K562 (cell line): ENCODE measurements around the gene ST7. TPM values are rescaled to one million over a fixed set of nuclear protein-coding genes. Genes with fewer than 3 reads are reported as not detected.

Experiments used
- CHCHD3 ChIP-seq: fragments of 250-450 bp; sonication (Bioruptor Pico); IDR thresholded peaks from 2 replicates; pipeline ENCODE4 v2.1.2; 2022; ENCODE audit warnings: mild to moderate bottlenecking
- EHMT2 ChIP-seq: fragments of 450-650 bp; IDR thresholded peaks from 2 replicates; pipeline ENCODE4 v1.6.1; 2018; ENCODE audit warnings: antibody characterized with exemption
- MTA3 ChIP-seq: fragments of 450-650 bp; formaldehyde crosslinking; IDR thresholded peaks from 2 replicates; pipeline ENCODE4 v1.6.1; 2017; ENCODE audit warnings: mild to moderate bottlenecking, borderline replicate concordance
- PYGO2 ChIP-seq: fragments of 450-650 bp; IDR thresholded peaks from 2 replicates; pipeline ENCODE4 v1.6.1; 2016; ENCODE audit warnings: mild to moderate bottlenecking, missing genetic modification characterization, moderate library complexity, missing compliant biosample characterization
- SMARCE1 ChIP-seq: fragments of 450-650 bp; IDR thresholded peaks from 2 replicates; pipeline ENCODE4 v1.7.1; 2016; ENCODE audit warnings: mild to moderate bottlenecking
- SREBF1 ChIP-seq: fragments of 150-350 bp; IDR thresholded peaks from 2 replicates; pipeline ENCODE4 v1.6.1; 2014; ENCODE audit warnings: antibody characterized with exemption, low read depth, low read length, borderline replicate concordance
- YY1 ChIP-seq, 3 experiments: IDR thresholded peaks; 2 replicates each; pipeline ENCODE4 v1.6.1; 2011; ENCODE audit warnings: low read length in 2 of 3, mild to moderate bottlenecking in 2 of 3, moderate library complexity in 2 of 3, borderline replicate concordance in 1 of 3, control low read depth in 1 of 3, low read depth in 1 of 3; ENCODE audit not compliant: insufficient read depth in 3 of 3, insufficient replicate concordance in 2 of 3, control insufficient read depth in 1 of 3, insufficient read length in 1 of 3; ENCODE audit errors: extremely low read depth in 1 of 3
- ZNF586 ChIP-seq: fragments of 450-650 bp; formaldehyde crosslinking; conservative IDR thresholded peaks from 2 replicates; pipeline ENCODE4 v1.4.0; 2020; ENCODE audit warnings: mild to moderate bottlenecking, moderate library complexity
- ZSCAN32 ChIP-seq: fragments of 450-650 bp; formaldehyde crosslinking; IDR thresholded peaks from 2 replicates; pipeline ENCODE4 v1.4.0; 2020; ENCODE audit warnings: mild to moderate bottlenecking, moderate library complexity
- polyA plus RNA-seq, 8 experiments: library from polyadenylated mRNA; depleted of rRNA in 4 of 8; stranded (reverse) in 5 of 8; unstranded in 3 of 8; fragments of >200 nt; fragmentation: Nextera tagmentation in 2 of 8; fragmentation: Illumina TruSeq in 1 of 8; extraction: Ambion mirVana in 2 of 8; extraction: Trizol in 1 of 8; gene quantifications; 2 replicates each; pipeline versions ENCODE4 v1.2.1 to v1.2.3, GENCODE V29; 2011 to 2014; ENCODE audit warnings: inconsistent platforms in 1 of 8, missing spikeins in 1 of 8
- total RNA-seq, 7 experiments: library from RNA; depleted of rRNA in 6 of 7; stranded (reverse); fragments of >200 nt in 6 of 7; fragmentation: Illumina TruSeq in 2 of 7; extraction: Trizol in 2 of 7; gene quantifications; 2 replicates each; pipeline versions ENCODE4 v1.2.1 to v1.2.3, GENCODE V29; 2011 to 2021; ENCODE audit warnings: low replicate concordance in 1 of 7
- TF ChIP-seq, protein P1 (sequence below): fragments of 250-450 bp; sonication (Bioruptor Pico); IDR thresholded peaks from 2 replicates; pipeline ENCODE4 v1.5.0; 2021; ENCODE audit warnings: mild to moderate bottlenecking, moderate library complexity
- TF ChIP-seq, protein P2 (sequence below): fragments of 200-800 bp; sonication (Bioruptor generic); IDR thresholded peaks from 2 replicates; pipeline ENCODE4 v1.6.1; 2017; ENCODE audit warnings: missing genetic modification characterization, missing compliant biosample characterization
- TF ChIP-seq, protein P3 (sequence below), 2 experiments: IDR thresholded peaks in 1 of 2; conservative IDR thresholded peaks in 1 of 2; 2 replicates each; pipeline ENCODE4 v1.6.1; 2016; ENCODE audit warnings: low read depth in 2 of 2, mild to moderate bottlenecking in 1 of 2, missing compliant biosample characterization in 1 of 2, missing genetic modification characterization in 1 of 2, moderate library complexity in 1 of 2
- TF ChIP-seq, protein P4 (sequence below): fragments of 450-650 bp; conservative IDR thresholded peaks from 2 replicates; pipeline ENCODE4 v1.6.1; 2016; ENCODE audit warnings: missing genetic modification characterization, low read depth, mild to moderate bottlenecking, missing compliant biosample characterization, moderate library complexity
- TF ChIP-seq, protein P5 (sequence below): fragments of 250-450 bp; sonication (Bioruptor Pico); IDR thresholded peaks from 2 replicates; pipeline ENCODE4 v1.4.0; 2020; ENCODE audit warnings: mild to moderate bottlenecking, moderate library complexity, borderline replicate concordance

Gene ST7
- total and polyA plus RNA-seq, 9 of the 15 experiments (the other 6 are each of a cell fraction or from before 2014, with no cell fraction given) = 23.9 to 56.3 (median 36.9) TPM

DNA sequence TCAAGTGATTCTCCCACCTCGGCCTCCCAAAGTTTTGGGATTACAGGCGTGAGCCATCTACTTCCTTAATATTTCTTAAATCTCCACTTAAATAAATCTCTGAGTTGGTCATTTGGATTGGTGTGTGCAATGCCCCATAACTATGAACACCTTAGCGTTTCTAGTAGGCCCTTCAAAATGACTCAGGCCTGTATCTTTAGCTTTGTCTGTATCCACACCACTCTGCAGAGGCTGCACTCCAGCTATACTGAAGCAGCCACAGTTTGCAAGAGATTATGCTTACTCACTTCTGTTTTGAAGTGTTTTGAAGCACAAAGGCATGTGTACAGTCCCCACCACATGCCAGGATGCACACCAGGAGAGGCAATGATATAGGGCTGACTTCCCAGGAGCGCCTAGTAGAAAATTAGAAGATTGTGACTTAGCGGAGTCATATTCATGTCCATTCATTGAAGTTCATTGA is 2.4 kb upstream of the ST7 start (continued):
- TF ChIP-seq, protein P1, sequence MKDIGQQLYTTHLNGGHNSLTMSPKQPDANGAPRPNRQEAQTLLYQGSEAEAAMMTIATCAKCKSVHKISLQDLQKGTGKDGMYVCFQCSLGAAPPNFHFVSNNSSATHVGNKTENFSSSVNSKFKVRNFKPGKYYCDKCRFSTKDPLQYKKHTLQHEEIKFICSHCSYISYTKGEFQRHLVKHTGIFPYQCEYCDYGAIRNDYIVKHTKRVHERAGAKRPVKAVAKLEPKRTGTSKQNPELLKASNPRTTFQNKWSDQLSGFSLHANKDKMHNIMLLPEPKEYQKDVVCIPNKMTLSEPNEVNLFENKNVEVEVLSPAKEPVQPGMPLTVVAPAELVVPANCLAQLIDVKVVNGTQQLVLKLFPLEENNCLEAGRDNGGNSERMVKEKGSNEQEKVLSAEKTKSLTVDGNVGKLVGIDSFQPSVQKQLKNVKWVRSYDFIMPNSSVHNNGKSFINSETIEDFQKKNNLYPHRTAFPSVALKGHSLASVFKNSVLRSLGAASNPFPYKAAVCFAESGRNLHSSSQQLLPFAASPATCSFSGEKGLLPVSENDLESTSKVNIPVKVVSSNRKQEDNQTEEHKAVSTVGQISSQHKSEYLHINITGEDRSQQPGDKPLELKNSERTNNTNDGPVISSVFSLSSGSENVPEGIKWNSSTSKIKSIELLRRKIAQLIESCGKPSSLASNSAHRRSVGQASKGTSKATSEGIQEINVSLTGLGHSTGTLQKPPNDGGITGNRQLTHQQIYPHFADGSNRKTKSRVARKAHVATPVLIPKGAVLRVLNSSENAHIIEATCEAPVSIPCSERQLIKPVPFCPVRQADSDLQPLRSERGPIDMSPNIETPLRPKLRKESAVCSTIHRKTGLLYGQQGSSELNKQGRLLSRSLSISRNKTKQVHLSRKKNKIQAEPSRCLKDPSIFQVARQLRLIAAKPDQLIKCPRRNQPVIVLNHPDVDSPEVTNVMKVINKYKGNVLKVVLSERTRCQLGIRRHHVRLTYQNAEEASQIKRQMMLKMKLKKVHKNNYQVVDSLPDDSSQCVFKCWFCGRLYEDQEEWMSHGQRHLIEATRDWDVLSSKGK (CRISPR knock-in tag) = no peak
- TF ChIP-seq CHCHD3 (CRISPR knock-in tag) = no peak
- TF ChIP-seq, protein P2, sequence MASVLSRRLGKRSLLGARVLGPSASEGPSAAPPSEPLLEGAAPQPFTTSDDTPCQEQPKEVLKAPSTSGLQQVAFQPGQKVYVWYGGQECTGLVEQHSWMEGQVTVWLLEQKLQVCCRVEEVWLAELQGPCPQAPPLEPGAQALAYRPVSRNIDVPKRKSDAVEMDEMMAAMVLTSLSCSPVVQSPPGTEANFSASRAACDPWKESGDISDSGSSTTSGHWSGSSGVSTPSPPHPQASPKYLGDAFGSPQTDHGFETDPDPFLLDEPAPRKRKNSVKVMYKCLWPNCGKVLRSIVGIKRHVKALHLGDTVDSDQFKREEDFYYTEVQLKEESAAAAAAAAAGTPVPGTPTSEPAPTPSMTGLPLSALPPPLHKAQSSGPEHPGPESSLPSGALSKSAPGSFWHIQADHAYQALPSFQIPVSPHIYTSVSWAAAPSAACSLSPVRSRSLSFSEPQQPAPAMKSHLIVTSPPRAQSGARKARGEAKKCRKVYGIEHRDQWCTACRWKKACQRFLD (CRISPR knock-in tag) = no peak
- TF ChIP-seq, protein P3, sequence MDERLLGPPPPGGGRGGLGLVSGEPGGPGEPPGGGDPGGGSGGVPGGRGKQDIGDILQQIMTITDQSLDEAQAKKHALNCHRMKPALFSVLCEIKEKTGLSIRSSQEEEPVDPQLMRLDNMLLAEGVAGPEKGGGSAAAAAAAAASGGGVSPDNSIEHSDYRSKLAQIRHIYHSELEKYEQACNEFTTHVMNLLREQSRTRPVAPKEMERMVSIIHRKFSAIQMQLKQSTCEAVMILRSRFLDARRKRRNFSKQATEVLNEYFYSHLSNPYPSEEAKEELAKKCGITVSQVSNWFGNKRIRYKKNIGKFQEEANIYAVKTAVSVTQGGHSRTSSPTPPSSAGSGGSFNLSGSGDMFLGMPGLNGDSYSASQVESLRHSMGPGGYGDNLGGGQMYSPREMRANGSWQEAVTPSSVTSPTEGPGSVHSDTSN (CRISPR knock-in tag; IDR thresholded peaks at IDR 0.05; ENCODE audit: low read depth) = no peak
- TF ChIP-seq, protein P3 (tag; conservative IDR thresholded peaks at IDR 0.05; ENCODE audit: low read depth) = no peak
- TF ChIP-seq SREBF1 = no peak
- TF ChIP-seq MTA3 = no peak
- TF ChIP-seq, protein P4, sequence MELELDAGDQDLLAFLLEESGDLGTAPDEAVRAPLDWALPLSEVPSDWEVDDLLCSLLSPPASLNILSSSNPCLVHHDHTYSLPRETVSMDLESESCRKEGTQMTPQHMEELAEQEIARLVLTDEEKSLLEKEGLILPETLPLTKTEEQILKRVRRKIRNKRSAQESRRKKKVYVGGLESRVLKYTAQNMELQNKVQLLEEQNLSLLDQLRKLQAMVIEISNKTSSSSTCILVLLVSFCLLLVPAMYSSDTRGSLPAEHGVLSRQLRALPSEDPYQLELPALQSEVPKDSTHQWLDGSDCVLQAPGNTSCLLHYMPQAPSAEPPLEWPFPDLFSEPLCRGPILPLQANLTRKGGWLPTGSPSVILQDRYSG (tag) = no peak
- TF ChIP-seq ZSCAN32 (CRISPR knock-in tag) = no peak
- TF ChIP-seq SMARCE1 = no peak
- TF ChIP-seq EHMT2 = no peak
- TF ChIP-seq, protein P5, sequence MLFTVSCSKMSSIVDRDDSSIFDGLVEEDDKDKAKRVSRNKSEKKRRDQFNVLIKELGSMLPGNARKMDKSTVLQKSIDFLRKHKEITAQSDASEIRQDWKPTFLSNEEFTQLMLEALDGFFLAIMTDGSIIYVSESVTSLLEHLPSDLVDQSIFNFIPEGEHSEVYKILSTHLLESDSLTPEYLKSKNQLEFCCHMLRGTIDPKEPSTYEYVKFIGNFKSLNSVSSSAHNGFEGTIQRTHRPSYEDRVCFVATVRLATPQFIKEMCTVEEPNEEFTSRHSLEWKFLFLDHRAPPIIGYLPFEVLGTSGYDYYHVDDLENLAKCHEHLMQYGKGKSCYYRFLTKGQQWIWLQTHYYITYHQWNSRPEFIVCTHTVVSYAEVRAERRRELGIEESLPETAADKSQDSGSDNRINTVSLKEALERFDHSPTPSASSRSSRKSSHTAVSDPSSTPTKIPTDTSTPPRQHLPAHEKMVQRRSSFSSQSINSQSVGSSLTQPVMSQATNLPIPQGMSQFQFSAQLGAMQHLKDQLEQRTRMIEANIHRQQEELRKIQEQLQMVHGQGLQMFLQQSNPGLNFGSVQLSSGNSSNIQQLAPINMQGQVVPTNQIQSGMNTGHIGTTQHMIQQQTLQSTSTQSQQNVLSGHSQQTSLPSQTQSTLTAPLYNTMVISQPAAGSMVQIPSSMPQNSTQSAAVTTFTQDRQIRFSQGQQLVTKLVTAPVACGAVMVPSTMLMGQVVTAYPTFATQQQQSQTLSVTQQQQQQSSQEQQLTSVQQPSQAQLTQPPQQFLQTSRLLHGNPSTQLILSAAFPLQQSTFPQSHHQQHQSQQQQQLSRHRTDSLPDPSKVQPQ = peak; percentile 40; the same call in 1 of the 2 replicates
- TF ChIP-seq YY1 (IDR thresholded peaks at IDR 0.05; ENCODE audit: borderline replicate concordance in 1 of 3, control insufficient read depth in 1 of 3, extremely low read depth in 1 of 3, insufficient read depth in 3 of 3, insufficient read length in 1 of 3, insufficient replicate concordance in 2 of 3, low read depth in 1 of 3, low read length in 2 of 3) = no peak
- no peak for TF ChIP-seq ZNF586 (CRISPR knock-in tag)
- no peak for TF ChIP-seq PYGO2 (tag)
